Measurements from ENCODE around the gene PAPSS2.

- TF ChIP-seq CTCF (IDR thresholded peaks at IDR 0.05) (no peak), POLR2A (IDR thresholded peaks at IDR 0.05) (no peak)
Measured at GRCh38 chr10:87716348-87716670, 56.6 kb downstream of the PAPSS2 start.

Data from body of pancreas (tissue), 4 donors.